B cell (primary cell): Measurements from ENCODE around the gene FAM20C. TPM values are rescaled to one million over a fixed set of nuclear protein-coding genes. Genes with fewer than 3 reads are reported as not detected.

ENCODE experiments used
- ATAC-seq: fragments of 200-7000 bp; cut with Tn5 transposase; one replicate; pipeline ENCODE4 v1.10.0; 2021; ENCODE audit warnings: low read depth, mild to moderate bottlenecking, moderate number of reproducible peaks, moderate library complexity
- CTCF ChIA-PET: fragments of 350-600 bp; sonication (Branson Sonifier 250); formaldehyde crosslinking; loops from one replicate; lab custom pipeline; 2021; ENCODE audit warnings: antibody characterized with exemption, inconsistent platforms; lab: Charles Lee
- POLR2A ChIA-PET: fragments of 350-600 bp; sonication (Branson Sonifier 250); formaldehyde crosslinking; loops from one replicate; lab custom pipeline; 2021; ENCODE audit warnings: antibody characterized with exemption; lab: Charles Lee
- DNase-seq: peaks from one replicate; pipeline ENCODE4 v3.0.0; 2013
- H2AFZ ChIP-seq: 2 replicates; pipeline ENCODE4 v1.6.1; 2012; ENCODE audit warnings: mild to moderate bottlenecking, low read depth, low read length; ENCODE audit not compliant: insufficient read depth, poor library complexity, severe bottlenecking
- H3K27ac ChIP-seq, 2 donors: 1 replicate in 1 of 2; 2 replicates in 1 of 2; pipeline ENCODE4 v1.5.1; 2012 to 2013; ENCODE audit warnings: low read length in 2 of 2, mild to moderate bottlenecking in 2 of 2, moderate library complexity in 1 of 2
- H3K27me3 ChIP-seq, 4 experiments: fragments of 200-600 bp in 1 of 4; sonication (generic) in 1 of 4; replicated peaks in 1 of 4; 1 replicate in 2 of 4; 2 replicates in 2 of 4; pipeline versions ENCODE4 v1.6.1 to v1.7.0; 2013 to 2016; ENCODE audit warnings: low read length in 3 of 4, mild to moderate bottlenecking in 2 of 4, mixed read lengths in 1 of 4, moderate library complexity in 1 of 4; ENCODE audit not compliant: insufficient read depth in 4 of 4, control insufficient read depth in 3 of 4; ENCODE audit errors: control extremely low read depth in 1 of 4
- H3K36me3 ChIP-seq, 2 experiments: replicated peaks in 1 of 2; 1 replicate in 1 of 2; 2 replicates in 1 of 2; pipeline versions ENCODE4 v1.6.1 to v1.7.1; 2013; ENCODE audit warnings: low read length in 1 of 2; ENCODE audit not compliant: insufficient read depth in 2 of 2, control insufficient read depth in 1 of 2; ENCODE audit errors: control extremely low read depth in 1 of 2, extremely low read depth in 1 of 2
- H3K4me1 ChIP-seq, 2 donors: fragments of 200-600 bp in 1 of 2; sonication (generic) in 1 of 2; 1 replicate in 1 of 2; 2 replicates in 1 of 2; pipeline versions ENCODE4 v1.5.1 to v1.6.1; 2013 to 2017; ENCODE audit warnings: low read length in 2 of 2; ENCODE audit not compliant: control insufficient read depth in 2 of 2, insufficient read depth in 2 of 2
- H3K4me2 ChIP-seq: replicated peaks from 2 replicates; pipeline ENCODE3; 2012; ENCODE audit warnings: mild to moderate bottlenecking, low read depth, low read length; ENCODE audit not compliant: poor library complexity, severe bottlenecking
- H3K4me3 ChIP-seq, 5 experiments: fragments of 200-600 bp in 1 of 5; sonication (generic) in 1 of 5; 1 replicate in 3 of 5; 2 replicates in 2 of 5; pipeline versions ENCODE4 v1.5.1 to v1.7.0; 2011 to 2016; ENCODE audit warnings: low read length in 4 of 5, mild to moderate bottlenecking in 4 of 5, low read depth in 2 of 5, control low read depth in 1 of 5, moderate library complexity in 1 of 5; ENCODE audit not compliant: insufficient read depth in 1 of 5; ENCODE audit errors: control extremely low read depth in 1 of 5, extremely low read depth in 1 of 5
- H3K79me2 ChIP-seq: fragments of 200-600 bp; sonication (generic); one replicate; pipeline ENCODE4 v1.6.0; 2016; ENCODE audit warnings: low read length; ENCODE audit not compliant: control insufficient read depth, insufficient read depth
- H3K9ac ChIP-seq: fragments of 200-600 bp; sonication (generic); 2 replicates; pipeline ENCODE4 v1.6.1; 2017; ENCODE audit warnings: mild to moderate bottlenecking, low read length, moderate library complexity
- H3K9me3 ChIP-seq, 3 donors: one replicate each; pipeline versions ENCODE4 v1.6.1 to v1.7.1; 2013; ENCODE audit warnings: low read length in 2 of 3; ENCODE audit not compliant: control insufficient read depth in 2 of 3, insufficient read depth in 1 of 3; ENCODE audit errors: control extremely low read depth in 1 of 3
- H4K20me1 ChIP-seq: 2 replicates; pipeline ENCODE4 v1.6.0; 2012; ENCODE audit warnings: mild to moderate bottlenecking, low read length; ENCODE audit not compliant: insufficient read depth, control insufficient read depth, poor library complexity, severe bottlenecking
- H3K27ac Mint-ChIP-seq: one replicate; pipeline ENCODE4 v1.8.0; 2021; ENCODE audit warnings: mixed read lengths
- H3K27me3 Mint-ChIP-seq: one replicate; pipeline ENCODE4 v1.8.0; 2021; ENCODE audit warnings: mixed read lengths
- H3K4me1 Mint-ChIP-seq: one replicate; pipeline ENCODE4 v1.8.0; 2021; ENCODE audit warnings: mixed read lengths
- H3K4me3 Mint-ChIP-seq: one replicate; pipeline ENCODE4 v1.8.0; 2021; ENCODE audit warnings: mixed read lengths
- H3K9me3 Mint-ChIP-seq: one replicate; pipeline ENCODE4 v1.8.0; 2022; ENCODE audit warnings: mixed read lengths; ENCODE audit not compliant: insufficient read depth
- EZH2 ChIP-seq: IDR thresholded peaks from 2 replicates; pipeline ENCODE4 v1.6.1; 2012; ENCODE audit warnings: borderline replicate concordance, low read depth, mild to moderate bottlenecking, moderate library complexity, low read length; ENCODE audit not compliant: insufficient read depth, poor library complexity, severe bottlenecking
- WGBS: methylation state at CpG from one replicate; pipeline ENCODE4 v1.1.5; 2013; ENCODE audit warnings: missing lambda C conversion rate; ENCODE audit not compliant: insufficient coverage; 5-methylcytosine and 5-hydroxymethylcytosine counted together
- intact Hi-C: fragments of 100-400 bp; cut with micrococcal nuclease; formaldehyde crosslinking; loops from one replicate; pipeline ENCODE4 v1.10.0; 2022
- polyA plus RNA-seq: library from polyadenylated mRNA; depleted of rRNA; stranded (reverse); fragments of >200 nt; gene quantifications from 2 replicates; pipeline ENCODE4 v1.2.3, GENCODE V29; 2012
- total RNA-seq, 2 donors: library from RNA; stranded (reverse); fragments of 120-200 nt in 1 of 2; gene quantifications; 1 replicate in 1 of 2; 2 replicates in 1 of 2; pipeline versions ENCODE4 v1.2.3 to v1.2.4, GENCODE V29; 2013 to 2022
- TF ChIP-seq, protein P1 (sequence below): fragments of 200-600 bp; IDR thresholded peaks from one replicate; pipeline ENCODE4 v1.8.0; 2022; ENCODE audit warnings: antibody characterized with exemption, mild to moderate bottlenecking

Gene FAM20C
- total and polyA plus RNA-seq, 2 donors (not counting 1 experiment from before 2014, with no cell fraction given): 0.54 to 0.81 TPM

DNA sequence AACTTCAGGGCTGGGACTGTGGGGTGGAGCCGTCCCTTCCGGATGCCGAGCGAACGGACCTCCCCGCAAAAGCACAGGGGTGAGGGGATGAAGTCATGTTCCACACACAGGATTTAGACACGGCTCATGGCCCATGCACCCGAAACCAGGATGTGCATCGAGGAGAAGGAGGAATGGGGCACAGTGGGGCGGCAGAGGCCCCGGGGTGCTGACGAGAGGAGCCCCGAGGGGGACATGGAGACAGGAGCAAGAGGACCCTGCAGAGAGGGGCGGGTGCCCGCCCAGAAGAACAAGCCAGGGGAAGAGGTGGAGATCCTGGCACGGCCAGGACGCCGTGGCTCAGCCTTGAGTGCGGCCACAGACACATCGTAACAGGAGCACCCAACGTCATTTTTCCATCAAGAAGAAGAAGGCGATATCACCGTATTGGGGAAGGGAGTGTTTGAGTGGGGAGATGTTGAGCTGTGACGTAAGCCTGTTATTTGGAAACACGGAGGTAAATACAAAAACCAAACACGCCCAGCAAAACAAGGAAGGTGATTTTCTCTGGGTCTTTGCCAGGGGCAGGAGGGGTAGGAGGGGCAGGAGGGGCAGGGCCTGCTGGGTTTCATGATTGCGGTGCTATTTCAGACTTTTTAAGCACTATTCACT, 72.3 kb downstream of the FAM20C start:
- Histone ChIP-seq H3K4me2 (no peak overlapping the region), H3K27me3 (no peaks in the 10 kb centered on the region), H3K27ac (no peak overlapping the region), H4K20me1 (no peaks in the 10 kb centered on the region), H3K79me2 (no peaks in the 10 kb centered on the region), H2AFZ (no peak overlapping the region), H3K36me3 (no peaks in the 10 kb centered on the region), H3K4me1 (no peaks in the 10 kb centered on the region), H3K9me3 (peaks cover 0 to 64% (median 0%) of the 10 kb centered on the region in 3 donors), H3K9ac (no peak overlapping the region), H3K4me3 (no peak overlapping the region)
- H3K4me3 Mint-ChIP-seq: no peak overlapping the region
- TF ChIP-seq, protein P1, sequence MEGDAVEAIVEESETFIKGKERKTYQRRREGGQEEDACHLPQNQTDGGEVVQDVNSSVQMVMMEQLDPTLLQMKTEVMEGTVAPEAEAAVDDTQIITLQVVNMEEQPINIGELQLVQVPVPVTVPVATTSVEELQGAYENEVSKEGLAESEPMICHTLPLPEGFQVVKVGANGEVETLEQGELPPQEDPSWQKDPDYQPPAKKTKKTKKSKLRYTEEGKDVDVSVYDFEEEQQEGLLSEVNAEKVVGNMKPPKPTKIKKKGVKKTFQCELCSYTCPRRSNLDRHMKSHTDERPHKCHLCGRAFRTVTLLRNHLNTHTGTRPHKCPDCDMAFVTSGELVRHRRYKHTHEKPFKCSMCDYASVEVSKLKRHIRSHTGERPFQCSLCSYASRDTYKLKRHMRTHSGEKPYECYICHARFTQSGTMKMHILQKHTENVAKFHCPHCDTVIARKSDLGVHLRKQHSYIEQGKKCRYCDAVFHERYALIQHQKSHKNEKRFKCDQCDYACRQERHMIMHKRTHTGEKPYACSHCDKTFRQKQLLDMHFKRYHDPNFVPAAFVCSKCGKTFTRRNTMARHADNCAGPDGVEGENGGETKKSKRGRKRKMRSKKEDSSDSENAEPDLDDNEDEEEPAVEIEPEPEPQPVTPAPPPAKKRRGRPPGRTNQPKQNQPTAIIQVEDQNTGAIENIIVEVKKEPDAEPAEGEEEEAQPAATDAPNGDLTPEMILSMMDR: no peak
- TF ChIP-seq EZH2: no peak
- intact Hi-C loops: no loop called here
- ChIA-PET POLR2A (no interaction called here), CTCF (no interaction called here)
- DNase-seq: no peak
- peaks cover 4% of the 10 kb centered on the region for H3K4me1 Mint-ChIP-seq
- H3K9me3 Mint-ChIP-seq: no peaks in the 10 kb centered on the region
- H3K27me3 Mint-ChIP-seq: no peaks in the 10 kb centered on the region
- ATAC-seq: no peak
- peak overlapping the region; percentile 62 for H3K27ac Mint-ChIP-seq
- WGBS: 94% methylated on average over 21 of the region's 27 CpGs

DNA sequence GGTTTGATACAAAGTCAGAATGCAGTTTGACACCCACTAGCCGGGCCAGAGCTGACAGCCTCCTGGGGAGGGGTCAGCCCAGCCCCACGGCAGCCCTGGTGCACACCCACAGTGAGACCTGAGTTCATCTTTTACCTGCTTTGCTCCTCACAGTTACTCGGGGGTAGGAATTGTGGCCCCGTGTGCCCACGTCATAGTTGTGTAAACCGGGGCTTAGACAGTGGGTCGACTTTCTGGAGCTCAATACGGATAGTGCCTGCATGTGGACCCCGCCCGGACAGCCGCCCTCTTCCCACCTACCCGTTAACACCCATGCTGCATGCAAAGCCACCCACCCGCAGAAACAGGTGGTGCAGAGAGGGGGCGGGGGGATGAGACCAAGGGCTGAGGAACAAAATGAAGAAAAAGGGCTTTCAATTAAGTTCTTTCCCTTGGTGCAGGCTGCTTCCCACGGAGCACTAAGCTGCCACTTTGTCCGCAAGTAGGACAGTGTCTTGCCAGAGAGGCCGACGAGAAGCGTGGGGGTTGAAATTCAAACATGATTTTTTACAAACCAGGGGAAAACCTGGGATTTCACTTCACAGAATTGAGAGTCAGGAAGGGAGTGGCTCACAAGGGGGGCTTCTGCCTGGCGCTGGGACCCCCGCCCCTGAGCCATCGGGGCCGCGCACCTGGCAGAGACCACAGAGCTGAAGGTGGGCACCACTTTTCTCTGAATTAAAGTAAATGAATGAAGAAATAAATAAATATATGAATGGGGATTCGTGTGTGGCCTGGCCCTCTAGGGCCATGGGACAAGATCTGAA, 73.0 kb downstream of the FAM20C start:
- H3K9me3 Mint-ChIP-seq: no peaks in the 10 kb centered on the region
- H3K4me2 ChIP-seq: no peak overlapping the region
- H3K4me1 Mint-ChIP-seq: peaks cover 4% of the 10 kb centered on the region
- intact Hi-C loops: no loop called here
- CTCF ChIA-PET: no interaction called here
- H3K27me3 Mint-ChIP-seq: no peaks in the 10 kb centered on the region
- H3K9me3 ChIP-seq: peaks cover 0 to 61% (median 0%) of the 10 kb centered on the region in 3 donors
- POLR2A ChIA-PET: interaction anchor here (0.6 kb wide), 1 partner anchor 87 kb away, joined by 7 read pairs; no protein-coding TSS in a partner anchor
- H3K36me3 ChIP-seq: no peaks in the 10 kb centered on the region
- DNase-seq (no peak), ATAC-seq (no peak)
- H3K4me3 ChIP-seq: no peak overlapping the region
- H3K4me3 Mint-ChIP-seq: no peak overlapping the region
- no peak overlapping the region for H2AFZ ChIP-seq
- no peak overlapping the region for H3K27ac Mint-ChIP-seq
- no peak overlapping the region for H3K9ac ChIP-seq
- TF ChIP-seq, protein P1: no peak
- TF ChIP-seq EZH2: no peak
- H4K20me1 ChIP-seq: no peaks in the 10 kb centered on the region
- H3K4me1 ChIP-seq: no peaks in the 10 kb centered on the region
- WGBS: 83% methylated on average over 11 of the region's 25 CpGs
- H3K79me2 ChIP-seq: no peaks in the 10 kb centered on the region
- no peaks in the 10 kb centered on the region for H3K27me3 ChIP-seq
- no peak overlapping the region for H3K27ac ChIP-seq
